Kidney epithelial cell (primary cell): Measurements from ENCODE around the gene PPP4R3A. TPM values are rescaled to one million over a fixed set of nuclear protein-coding genes. Genes with fewer than 3 reads are reported as not detected.

Experiments used
- DNase-seq: peaks from one replicate; pipeline ENCODE4 v3.0.0-alpha.2; 2010; ENCODE audit warnings: low read depth
- H3K27me3 ChIP-seq: 2 replicates; pipeline ENCODE4 v1.6.0; 2011; ENCODE audit warnings: low read length; ENCODE audit not compliant: control insufficient read depth, insufficient read depth
- H3K36me3 ChIP-seq: 2 replicates; pipeline ENCODE4 v1.5.1; 2011; ENCODE audit warnings: low read length; ENCODE audit not compliant: control insufficient read depth, insufficient read depth
- H3K4me3 ChIP-seq: 2 replicates; pipeline ENCODE4 v1.5.1; 2011; ENCODE audit warnings: low read depth, mild to moderate bottlenecking, control low read depth, low read length
- CTCF ChIP-seq: IDR thresholded peaks from 2 replicates; pipeline ENCODE4 v1.5.1; 2011; ENCODE audit warnings: mild to moderate bottlenecking, moderate library complexity, low read length, control low read depth, inconsistent platforms; ENCODE audit not compliant: insufficient read depth, poor library complexity, severe bottlenecking
- total RNA-seq: library from RNA; depleted of rRNA; stranded (reverse); fragments of >200 nt; gene quantifications from 2 replicates; pipeline ENCODE4 v1.2.3, GENCODE V29; 2015

The PPP4R3A gene
- total RNA-seq, 1 donor from 2014 or later, result 72.0 TPM

GRCh38 chr14:91417120-91417982 lies 92.8 kb downstream of the PPP4R3A start, which contains the start of gene CCDC88C:
TSS of gene CCDC88C (minus strand) at chr14:91417820. CDS start at chr14:91417690, 130 bp downstream.
- no peaks in the 10 kb centered on the region for H3K36me3 ChIP-seq
- H3K4me3 ChIP-seq, result peak within 1 kb of the TSS; percentile 72
- no peaks in the 10 kb centered on the region for H3K27me3 ChIP-seq
- no peak for DNase-seq
- TF ChIP-seq CTCF, result no peak

GRCh38 chr14:91416744-91417119 lies 93.4 kb downstream of the PPP4R3A start:
- H3K36me3 ChIP-seq, result no peaks in the 10 kb centered on the region
- H3K27me3 ChIP-seq, result no peaks in the 10 kb centered on the region
- TF ChIP-seq CTCF, result no peak
- DNase-seq, result no peak
- H3K4me3 ChIP-seq, result peak overlapping the region; percentile 72

- Histone ChIP-seq H3K36me3 (no peaks in the 10 kb centered on the region), H3K27me3 (no peaks in the 10 kb centered on the region), H3K4me3 (peak overlapping the region; percentile 72)
- TF ChIP-seq CTCF, result no peak
- DNase-seq, result peak; percentile 41
These were observed 94.0 kb downstream of the PPP4R3A start for GRCh38 chr14:91415794-91416743.

- H3K4me3 ChIP-seq, result no peak overlapping the region
- no peak for DNase-seq
- TF ChIP-seq CTCF, result no peak
- H3K27me3 ChIP-seq, result no peaks in the 10 kb centered on the region
- no peaks in the 10 kb centered on the region for H3K36me3 ChIP-seq
These were observed 95.7 kb downstream of the PPP4R3A start for GRCh38 chr14:91414475-91414833.

GRCh38 chr14:91413547-91414474 lies 96.3 kb downstream of the PPP4R3A start:
- no peak for DNase-seq
- Histone ChIP-seq H3K27me3 (no peaks in the 10 kb centered on the region), H3K4me3 (no peak overlapping the region), H3K36me3 (no peaks in the 10 kb centered on the region)
- no peak for TF ChIP-seq CTCF
